SK-N-SH (cell line): ENCODE results near the gene FTO. TPM values are rescaled to one million over a fixed set of nuclear protein-coding genes. Genes with fewer than 3 reads are reported as not detected.

Experiments
- CTCF ChIA-PET: fragments of 300-600, 350-600 bp; formaldehyde crosslinking; extraction: SDS; loops from one replicate; lab custom pipeline; 2021; lab: Yijun Ruan, JAX
- POLR2A ChIA-PET: fragments of 350-600 bp; sonication (Branson Sonifier 250); formaldehyde crosslinking; extraction: SDS; loops from one replicate; lab custom pipeline; 2020; ENCODE audit warnings: antibody characterized with exemption, inconsistent platforms; lab: Yijun Ruan, JAX
- DNase-seq: peaks from one replicate; pipeline ENCODE4 v3.0.0; 2012
- H2AFZ ChIP-seq: fragments of 200-600 bp; sonication (generic); 2 replicates; pipeline ENCODE4 v1.8.1; 2016; ENCODE audit warnings: antibody characterized with exemption, mild to moderate bottlenecking, low read depth
- H3F3A ChIP-seq: fragments of 200-600 bp; sonication (generic); replicated peaks from 2 replicates; pipeline ENCODE3; 2016; ENCODE audit warnings: antibody characterized with exemption, mild to moderate bottlenecking; ENCODE audit not compliant: insufficient read depth
- H3K27ac ChIP-seq, 2 experiments: fragments of 200-500 bp in 1 of 2; fragments of 200-600 bp in 1 of 2; sonication (Bioruptor generic) in 1 of 2; sonication (generic), shearing (Covaris generic) in 1 of 2; 2 replicates each; pipeline versions ENCODE4 v1.5.1 to v1.6.1; 2014 to 2016; ENCODE audit warnings: low read depth in 2 of 2, inconsistent platforms in 1 of 2, low read length in 1 of 2, mild to moderate bottlenecking in 1 of 2, mixed read lengths in 1 of 2
- H3K27me3 ChIP-seq: fragments of 200-600 bp; sonication (generic), shearing (Covaris generic); 2 replicates; pipeline ENCODE4 v1.6.1; 2016; ENCODE audit warnings: mixed run types; ENCODE audit not compliant: insufficient read depth
- H3K36me3 ChIP-seq, 2 experiments: fragments of 200-500 bp in 1 of 2; fragments of 200-600 bp in 1 of 2; sonication (Bioruptor generic) in 1 of 2; sonication (generic) in 1 of 2; replicated peaks in 1 of 2; 2 replicates each; pipeline versions ENCODE3 to v1.5.1; 2014 to 2016; ENCODE audit warnings: low read length in 1 of 2, mild to moderate bottlenecking in 1 of 2; ENCODE audit not compliant: insufficient read depth in 2 of 2, control insufficient read depth in 1 of 2
- H3K4me1 ChIP-seq, 2 experiments: fragments of 200-500 bp in 1 of 2; fragments of 200-600 bp in 1 of 2; sonication (Bioruptor generic) in 1 of 2; sonication (generic), shearing (Covaris generic) in 1 of 2; 2 replicates each; pipeline versions ENCODE4 v1.5.1 to v1.6.1; 2014 to 2016; ENCODE audit warnings: low read depth in 1 of 2, low read length in 1 of 2, mixed run types in 1 of 2; ENCODE audit not compliant: insufficient read depth in 2 of 2, control insufficient read depth in 1 of 2
- H3K4me2 ChIP-seq: fragments of 200-600 bp; sonication (generic), shearing (Covaris generic); 2 replicates; pipeline ENCODE4 v1.6.1; 2017; ENCODE audit warnings: mixed run types
- H3K4me3 ChIP-seq, 2 experiments: fragments of 200-500 bp in 1 of 2; fragments of 200-600 bp in 1 of 2; sonication (Bioruptor generic) in 1 of 2; sonication (generic), shearing (Covaris generic) in 1 of 2; 2 replicates each; pipeline versions ENCODE4 v1.5.1 to v1.8.1; 2014 to 2016; ENCODE audit warnings: low read depth in 2 of 2, inconsistent platforms in 1 of 2, low read length in 1 of 2, mild to moderate bottlenecking in 1 of 2, mixed read lengths in 1 of 2, moderate library complexity in 1 of 2
- H3K79me2 ChIP-seq: fragments of 200-600 bp; sonication (generic); 2 replicates; pipeline ENCODE4 v1.8.1; 2017; ENCODE audit warnings: mild to moderate bottlenecking; ENCODE audit not compliant: insufficient read depth
- H3K9ac ChIP-seq: fragments of 200-600 bp; sonication (generic); 2 replicates; pipeline ENCODE4 v1.6.1; 2017; ENCODE audit warnings: mixed run types
- H3K9me2 ChIP-seq: fragments of 200-600 bp; sonication (generic); 2 replicates; pipeline ENCODE4 v1.6.1; 2017; ENCODE audit warnings: mixed run types
- H3K9me3 ChIP-seq: fragments of 200-600 bp; sonication (generic); 2 replicates; pipeline ENCODE4 v1.6.1; 2017; ENCODE audit warnings: mixed run types, mild to moderate bottlenecking, moderate library complexity
- H4K20me1 ChIP-seq: fragments of 200-600 bp; sonication (generic); 2 replicates; pipeline ENCODE4 v1.6.1; 2017; ENCODE audit warnings: mild to moderate bottlenecking, mixed run types; ENCODE audit not compliant: insufficient read depth
- CHD2 ChIP-seq: fragments of 150-350 bp; IDR thresholded peaks from 2 replicates; pipeline ENCODE4 v1.6.1; 2018; ENCODE audit warnings: low read length; ENCODE audit not compliant: partially characterized antibody
- ELF1 ChIP-seq: IDR thresholded peaks from 2 replicates; pipeline ENCODE4 v1.4.0; 2012
- EP300 ChIP-seq, 2 experiments: IDR thresholded peaks; 2 replicates each; pipeline versions ENCODE4 v1.4.0 to v1.6.1; 2012; ENCODE audit warnings: borderline replicate concordance in 1 of 2, low read depth in 1 of 2, low read length in 1 of 2
- EZH2phosphoT487 ChIP-seq: fragments of 200-600 bp; sonication (generic); IDR thresholded peaks from 2 replicates; pipeline ENCODE4 v1.6.1; 2017; ENCODE audit warnings: low read depth, mixed run types, mild to moderate bottlenecking, antibody characterized with exemption, moderate library complexity, borderline replicate concordance
- FOXM1 ChIP-seq: IDR thresholded peaks from 2 replicates; pipeline ENCODE4 v1.4.0; 2012; ENCODE audit warnings: low read depth, mild to moderate bottlenecking
- GABPA ChIP-seq: IDR thresholded peaks from 2 replicates; pipeline ENCODE4 v1.4.0; 2012; ENCODE audit warnings: low read depth, mild to moderate bottlenecking
- GATA2 ChIP-seq: sonication (generic); formaldehyde crosslinking; IDR thresholded peaks from 2 replicates; pipeline ENCODE4 v1.5.0; 2020; ENCODE audit warnings: mild to moderate bottlenecking, missing genetic modification reagents
- JUND ChIP-seq: IDR thresholded peaks from 2 replicates; pipeline ENCODE4 v1.4.0; 2012
- MAX ChIP-seq: IDR thresholded peaks from 2 replicates; pipeline ENCODE4 v1.4.0; 2012; ENCODE audit warnings: low read depth
- MXI1 ChIP-seq: IDR thresholded peaks from 2 replicates; pipeline ENCODE4 v1.6.1; 2012; ENCODE audit warnings: mild to moderate bottlenecking, low read depth, low read length, improper control_type of control experiment
- PBX3 ChIP-seq: IDR thresholded peaks from 2 replicates; pipeline ENCODE4; 2012
- POLR2AphosphoS5 ChIP-seq: IDR thresholded peaks from 2 replicates; pipeline ENCODE4 v1.6.1; 2012; ENCODE audit warnings: low read depth, low read length
- RAD21 ChIP-seq: IDR thresholded peaks from 2 replicates; pipeline ENCODE4 v1.6.1; 2012; ENCODE audit warnings: mild to moderate bottlenecking, low read length
- REST ChIP-seq: IDR thresholded peaks from 2 replicates; pipeline ENCODE4 v1.6.1; 2012; ENCODE audit warnings: mild to moderate bottlenecking, low read depth, low read length, moderate library complexity
- RFX5 ChIP-seq: IDR thresholded peaks from 2 replicates; pipeline ENCODE4 v1.6.1; 2012; ENCODE audit warnings: mild to moderate bottlenecking, improper control_type of control experiment, low read length
- RXRA ChIP-seq: IDR thresholded peaks from 2 replicates; pipeline ENCODE4 v1.4.0; 2012; ENCODE audit warnings: low read depth, mild to moderate bottlenecking, borderline replicate concordance
- SIN3A ChIP-seq: IDR thresholded peaks from 2 replicates; pipeline ENCODE4 v1.6.1; 2012; ENCODE audit warnings: low read depth, mild to moderate bottlenecking, low read length, moderate library complexity, borderline replicate concordance
- TAF1 ChIP-seq: IDR thresholded peaks from 2 replicates; pipeline ENCODE4 v1.6.1; 2012; ENCODE audit warnings: low read depth, mild to moderate bottlenecking, low read length, moderate library complexity, borderline replicate concordance
- USF1 ChIP-seq: IDR thresholded peaks from 2 replicates; pipeline ENCODE4 v1.4.0; 2012; ENCODE audit warnings: low read depth, borderline replicate concordance
- YY1 ChIP-seq: IDR thresholded peaks from 2 replicates; pipeline ENCODE4 v1.4.0; 2012; ENCODE audit warnings: low read depth, mild to moderate bottlenecking
- ZBTB33 ChIP-seq: IDR thresholded peaks from 2 replicates; pipeline ENCODE4 v1.4.0; 2012; ENCODE audit warnings: low read depth, borderline replicate concordance
- WGBS: methylation state at CpG from one replicate; pipeline ENCODE4 v1.1.6; 2017; ENCODE audit warnings: low lambda C conversion rate; 5-methylcytosine and 5-hydroxymethylcytosine counted together
- polyA plus RNA-seq, 3 experiments: library from polyadenylated mRNA; depleted of rRNA; stranded (reverse); fragments of >200 nt; gene quantifications; 2 replicates each; pipeline ENCODE4 v1.2.3, GENCODE V29; 2012

FTO gene
- polyA plus RNA-seq, 1 of the 3 experiments (the other 2 are of a cell fraction): 41.2 TPM

GRCh38 chr16:54185045-54185444, 481.1 kb downstream of the FTO start:
- Histone ChIP-seq H3K4me2 (no peak overlapping the region), H3K4me3 (no peak overlapping the region), H3F3A (no peaks in the 10 kb centered on the region), H3K36me3 (no peaks in the 10 kb centered on the region), H4K20me1 (no peaks in the 10 kb centered on the region), H3K27me3 (no peaks in the 10 kb centered on the region), H3K79me2 (no peaks in the 10 kb centered on the region)
- no peak for DNase-seq
- POLR2A ChIA-PET: no interaction called here
- no peak for TF ChIP-seq EP300 (IDR thresholded peaks at IDR 0.05; ENCODE audit: borderline replicate concordance in 1 of 2, low read depth in 1 of 2, low read length in 1 of 2)
- TF ChIP-seq JUND: no peak
- no peak for TF ChIP-seq POLR2AphosphoS5
- TF ChIP-seq GATA2: no peak
- no peak for TF ChIP-seq TAF1
- TF ChIP-seq ZBTB33: no peak
- TF ChIP-seq MXI1: no peak
- no peak for TF ChIP-seq PBX3
- no peak for TF ChIP-seq USF1
- TF ChIP-seq RXRA: no peak
- TF ChIP-seq ELF1: no peak
- no peak for TF ChIP-seq GABPA
- TF ChIP-seq RFX5: no peak
- no peak for TF ChIP-seq FOXM1
- no peak for TF ChIP-seq SIN3A
- TF ChIP-seq, all 33 proteins: peak for 0
- H2AFZ ChIP-seq: no peak overlapping the region
- 53% methylated on average over 2 of the region's 2 CpGs for WGBS
- CTCF ChIA-PET: no interaction called here
- no peak overlapping the region for H3K9ac ChIP-seq
- H3K4me1 ChIP-seq: no peaks in the 10 kb centered on the region
- no peaks in the 10 kb centered on the region for H3K9me3 ChIP-seq
- no peak overlapping the region for H3K27ac ChIP-seq
- H3K9me2 ChIP-seq: no peaks in the 10 kb centered on the region

- DNase-seq: no peak
- no peaks in the 10 kb centered on the region for H3K36me3 ChIP-seq
- no peaks in the 10 kb centered on the region for H3K9me2 ChIP-seq
- no peaks in the 10 kb centered on the region for H3K79me2 ChIP-seq
- no peaks in the 10 kb centered on the region for H4K20me1 ChIP-seq
- no peak overlapping the region for H3K27ac ChIP-seq
- no peak overlapping the region for H3K4me2 ChIP-seq
- WGBS: 62% methylated on average over 2 of the region's 2 CpGs
- no peak overlapping the region for H3K9ac ChIP-seq
- CTCF ChIA-PET: no interaction called here
- POLR2A ChIA-PET: no interaction called here
- no peaks in the 10 kb centered on the region for H3F3A ChIP-seq
- no peaks in the 10 kb centered on the region for H3K9me3 ChIP-seq
- H3K4me1 ChIP-seq: peaks cover 0 to 9% of the 10 kb centered on the region in 2 experiments; a peak in 1 of 4 replicates
- H2AFZ ChIP-seq: no peak overlapping the region
- H3K27me3 ChIP-seq: no peaks in the 10 kb centered on the region
- H3K4me3 ChIP-seq: no peak overlapping the region
- no peak for TF ChIP-seq EP300 (IDR thresholded peaks at IDR 0.05; ENCODE audit: borderline replicate concordance in 1 of 2, low read depth in 1 of 2, low read length in 1 of 2)
- TF ChIP-seq CHD2: no peak
- TF ChIP-seq JUND: no peak
- TF ChIP-seq EZH2phosphoT487: no peak
- TF ChIP-seq TAF1: no peak
- no peak for TF ChIP-seq MAX
- no peak for TF ChIP-seq REST
- TF ChIP-seq GABPA: no peak
- TF ChIP-seq RAD21: no peak
- no peak for TF ChIP-seq YY1
These were observed 487.2 kb downstream of the FTO start for GRCh38 chr16:54191163-54191562.
